HUES48 (cell line): ENCODE measurements around the gene FRMD4A.

Experiments used
- H3K27ac ChIP-seq: one replicate; pipeline ENCODE4 v1.7.0; 2013; ENCODE audit warnings: low read depth, low read length, inconsistent platforms
- H3K27me3 ChIP-seq: 2 replicates; pipeline ENCODE4 v1.6.1; 2013; ENCODE audit warnings: mild to moderate bottlenecking, low read length; ENCODE audit not compliant: control insufficient read depth, insufficient read depth
- H3K36me3 ChIP-seq: 2 replicates; pipeline ENCODE4 v1.6.1; 2013; ENCODE audit warnings: low read length; ENCODE audit not compliant: control insufficient read depth, insufficient read depth
- H3K4me1 ChIP-seq: 2 replicates; pipeline ENCODE4 v1.6.1; 2013; ENCODE audit warnings: mild to moderate bottlenecking, low read length; ENCODE audit not compliant: control insufficient read depth, insufficient read depth
- H3K4me3 ChIP-seq: 2 replicates; pipeline ENCODE4 v1.5.1; 2013; ENCODE audit warnings: mild to moderate bottlenecking, low read depth, low read length
- H3K9ac ChIP-seq: 2 replicates; pipeline ENCODE4 v1.6.1; 2013; ENCODE audit warnings: mild to moderate bottlenecking, low read depth, low read length, moderate library complexity
- H3K9me3 ChIP-seq: 2 replicates; pipeline ENCODE4 v1.6.1; 2013; ENCODE audit warnings: low read length; ENCODE audit not compliant: control insufficient read depth, insufficient read depth

Gene FRMD4A

GRCh38 chr10:13765641-13766341, 564.9 kb downstream of the FRMD4A start:
- H3K27me3 ChIP-seq: no peaks in the 10 kb centered on the region
- no peak overlapping the region for H3K9ac ChIP-seq
- no peak overlapping the region for H3K4me3 ChIP-seq

GRCh38 chr10:13761490-13762091, 569.1 kb downstream of the FRMD4A start:
- Histone ChIP-seq H3K4me3 (no peak overlapping the region), H3K36me3 (no peaks in the 10 kb centered on the region), H3K27ac (no peak overlapping the region), H3K27me3 (no peaks in the 10 kb centered on the region), H3K9me3 (no peaks in the 10 kb centered on the region), H3K4me1 (peaks cover 26% of the 10 kb centered on the region), H3K9ac (no peak overlapping the region)

More at GRCh38 chr10:13765641-13766341, 564.9 kb downstream of the FRMD4A start:
- H3K36me3 ChIP-seq: no peaks in the 10 kb centered on the region
- H3K9me3 ChIP-seq: no peaks in the 10 kb centered on the region
- H3K27ac ChIP-seq: no peak overlapping the region
- H3K4me1 ChIP-seq: no peaks in the 10 kb centered on the region

- no peaks in the 10 kb centered on the region for H3K27me3 ChIP-seq
- no peak overlapping the region for H3K4me3 ChIP-seq
- H3K4me1 ChIP-seq: peaks cover 26% of the 10 kb centered on the region
- H3K9me3 ChIP-seq: no peaks in the 10 kb centered on the region
- peak overlapping the region; percentile 77 for H3K27ac ChIP-seq
- no peak overlapping the region for H3K9ac ChIP-seq
- H3K36me3 ChIP-seq: no peaks in the 10 kb centered on the region
These were observed 571.6 kb downstream of the FRMD4A start for GRCh38 chr10:13759168-13759567.

- H3K9me3 ChIP-seq: no peaks in the 10 kb centered on the region
- peak overlapping the region; percentile 77 for H3K27ac ChIP-seq
- H3K27me3 ChIP-seq: no peaks in the 10 kb centered on the region
- no peak overlapping the region for H3K4me3 ChIP-seq
- no peaks in the 10 kb centered on the region for H3K36me3 ChIP-seq
- peaks cover 26% of the 10 kb centered on the region for H3K4me1 ChIP-seq
- no peak overlapping the region for H3K9ac ChIP-seq
These were observed 572.0 kb downstream of the FRMD4A start for GRCh38 chr10:13758756-13759155.

- H3K4me1 ChIP-seq: peaks cover 26% of the 10 kb centered on the region
- no peak overlapping the region for H3K9ac ChIP-seq
- no peaks in the 10 kb centered on the region for H3K36me3 ChIP-seq
- no peak overlapping the region for H3K4me3 ChIP-seq
- peak overlapping the region; percentile 77 for H3K27ac ChIP-seq
- H3K9me3 ChIP-seq: no peaks in the 10 kb centered on the region
- H3K27me3 ChIP-seq: no peaks in the 10 kb centered on the region
These were observed 572.4 kb downstream of the FRMD4A start for GRCh38 chr10:13758312-13758711.

- Histone ChIP-seq H3K9me3 (no peaks in the 10 kb centered on the region), H3K9ac (no peak overlapping the region), H3K36me3 (no peaks in the 10 kb centered on the region), H3K27ac (no peak overlapping the region), H3K27me3 (no peaks in the 10 kb centered on the region), H3K4me3 (no peak overlapping the region), H3K4me1 (peaks cover 20% of the 10 kb centered on the region)
These were observed 576.4 kb downstream of the FRMD4A start for GRCh38 chr10:13754277-13754676.

- Histone ChIP-seq H3K27me3 (no peaks in the 10 kb centered on the region), H3K4me1 (no peaks in the 10 kb centered on the region), H3K36me3 (no peaks in the 10 kb centered on the region), H3K27ac (no peak overlapping the region), H3K9ac (no peak overlapping the region), H3K4me3 (no peak overlapping the region), H3K9me3 (no peaks in the 10 kb centered on the region)
These were observed 579.4 kb downstream of the FRMD4A start for GRCh38 chr10:13751191-13751764.

GRCh38 chr10:13750299-13751190, 580.2 kb downstream of the FRMD4A start:
- no peaks in the 10 kb centered on the region for H3K27me3 ChIP-seq
- no peaks in the 10 kb centered on the region for H3K4me1 ChIP-seq
- no peak overlapping the region for H3K27ac ChIP-seq
- H3K9me3 ChIP-seq: no peaks in the 10 kb centered on the region
- no peak overlapping the region for H3K9ac ChIP-seq
- H3K36me3 ChIP-seq: no peaks in the 10 kb centered on the region
- no peak overlapping the region for H3K4me3 ChIP-seq

- Histone ChIP-seq H3K9me3 (no peaks in the 10 kb centered on the region), H3K9ac (no peak overlapping the region), H3K4me1 (peaks cover 3% of the 10 kb centered on the region), H3K4me3 (no peak overlapping the region), H3K27ac (no peak overlapping the region), H3K36me3 (no peaks in the 10 kb centered on the region), H3K27me3 (no peaks in the 10 kb centered on the region)
These were observed 585.5 kb downstream of the FRMD4A start for GRCh38 chr10:13745271-13745670.

- Histone ChIP-seq H3K9me3 (no peaks in the 10 kb centered on the region), H3K4me1 (peaks cover 4% of the 10 kb centered on the region), H3K4me3 (no peak overlapping the region), H3K9ac (no peak overlapping the region), H3K27ac (no peak overlapping the region), H3K36me3 (no peaks in the 10 kb centered on the region), H3K27me3 (no peaks in the 10 kb centered on the region)
These were observed 586.8 kb downstream of the FRMD4A start for GRCh38 chr10:13743963-13744362.
